B cell (primary cell): ENCODE measurements around the gene OR10A3. TPM values are rescaled to one million over a fixed set of nuclear protein-coding genes. Genes with fewer than 3 reads are reported as not detected.

Experiments
- ATAC-seq: fragments of 200-7000 bp; cut with Tn5 transposase; one replicate; pipeline ENCODE4 v1.10.0; 2021; ENCODE audit warnings: low read depth, mild to moderate bottlenecking, moderate number of reproducible peaks, moderate library complexity
- CTCF ChIA-PET: fragments of 350-600 bp; sonication (Branson Sonifier 250); formaldehyde crosslinking; loops from one replicate; lab custom pipeline; 2021; ENCODE audit warnings: antibody characterized with exemption, inconsistent platforms; lab: Charles Lee
- POLR2A ChIA-PET: fragments of 350-600 bp; sonication (Branson Sonifier 250); formaldehyde crosslinking; loops from one replicate; lab custom pipeline; 2021; ENCODE audit warnings: antibody characterized with exemption; lab: Charles Lee
- DNase-seq: peaks from one replicate; pipeline ENCODE4 v3.0.0; 2013
- H2AFZ ChIP-seq: 2 replicates; pipeline ENCODE4 v1.6.1; 2012; ENCODE audit warnings: mild to moderate bottlenecking, low read depth, low read length; ENCODE audit not compliant: insufficient read depth, poor library complexity, severe bottlenecking
- H3K27ac ChIP-seq, 2 donors: 1 replicate in 1 of 2; 2 replicates in 1 of 2; pipeline ENCODE4 v1.5.1; 2012 to 2013; ENCODE audit warnings: low read length in 2 of 2, mild to moderate bottlenecking in 2 of 2, moderate library complexity in 1 of 2
- H3K27me3 ChIP-seq, 4 experiments: fragments of 200-600 bp in 1 of 4; sonication (generic) in 1 of 4; replicated peaks in 1 of 4; 1 replicate in 2 of 4; 2 replicates in 2 of 4; pipeline versions ENCODE4 v1.6.1 to v1.7.0; 2013 to 2016; ENCODE audit warnings: low read length in 3 of 4, mild to moderate bottlenecking in 2 of 4, mixed read lengths in 1 of 4, moderate library complexity in 1 of 4; ENCODE audit not compliant: insufficient read depth in 4 of 4, control insufficient read depth in 3 of 4; ENCODE audit errors: control extremely low read depth in 1 of 4
- H3K36me3 ChIP-seq, 2 experiments: replicated peaks in 1 of 2; 1 replicate in 1 of 2; 2 replicates in 1 of 2; pipeline versions ENCODE4 v1.6.1 to v1.7.1; 2013; ENCODE audit warnings: low read length in 1 of 2; ENCODE audit not compliant: insufficient read depth in 2 of 2, control insufficient read depth in 1 of 2; ENCODE audit errors: control extremely low read depth in 1 of 2, extremely low read depth in 1 of 2
- H3K4me1 ChIP-seq, 2 donors: fragments of 200-600 bp in 1 of 2; sonication (generic) in 1 of 2; 1 replicate in 1 of 2; 2 replicates in 1 of 2; pipeline versions ENCODE4 v1.5.1 to v1.6.1; 2013 to 2017; ENCODE audit warnings: low read length in 2 of 2; ENCODE audit not compliant: control insufficient read depth in 2 of 2, insufficient read depth in 2 of 2
- H3K4me2 ChIP-seq: replicated peaks from 2 replicates; pipeline ENCODE3; 2012; ENCODE audit warnings: mild to moderate bottlenecking, low read depth, low read length; ENCODE audit not compliant: poor library complexity, severe bottlenecking
- H3K4me3 ChIP-seq, 5 experiments: fragments of 200-600 bp in 1 of 5; sonication (generic) in 1 of 5; 1 replicate in 3 of 5; 2 replicates in 2 of 5; pipeline versions ENCODE4 v1.5.1 to v1.7.0; 2011 to 2016; ENCODE audit warnings: low read length in 4 of 5, mild to moderate bottlenecking in 4 of 5, low read depth in 2 of 5, control low read depth in 1 of 5, moderate library complexity in 1 of 5; ENCODE audit not compliant: insufficient read depth in 1 of 5; ENCODE audit errors: control extremely low read depth in 1 of 5, extremely low read depth in 1 of 5
- H3K79me2 ChIP-seq: fragments of 200-600 bp; sonication (generic); one replicate; pipeline ENCODE4 v1.6.0; 2016; ENCODE audit warnings: low read length; ENCODE audit not compliant: control insufficient read depth, insufficient read depth
- H3K9ac ChIP-seq: fragments of 200-600 bp; sonication (generic); 2 replicates; pipeline ENCODE4 v1.6.1; 2017; ENCODE audit warnings: mild to moderate bottlenecking, low read length, moderate library complexity
- H3K9me3 ChIP-seq, 3 donors: one replicate each; pipeline versions ENCODE4 v1.6.1 to v1.7.1; 2013; ENCODE audit warnings: low read length in 2 of 3; ENCODE audit not compliant: control insufficient read depth in 2 of 3, insufficient read depth in 1 of 3; ENCODE audit errors: control extremely low read depth in 1 of 3
- H4K20me1 ChIP-seq: 2 replicates; pipeline ENCODE4 v1.6.0; 2012; ENCODE audit warnings: mild to moderate bottlenecking, low read length; ENCODE audit not compliant: insufficient read depth, control insufficient read depth, poor library complexity, severe bottlenecking
- H3K27ac Mint-ChIP-seq: one replicate; pipeline ENCODE4 v1.8.0; 2021; ENCODE audit warnings: mixed read lengths
- H3K27me3 Mint-ChIP-seq: one replicate; pipeline ENCODE4 v1.8.0; 2021; ENCODE audit warnings: mixed read lengths
- H3K4me1 Mint-ChIP-seq: one replicate; pipeline ENCODE4 v1.8.0; 2021; ENCODE audit warnings: mixed read lengths
- H3K4me3 Mint-ChIP-seq: one replicate; pipeline ENCODE4 v1.8.0; 2021; ENCODE audit warnings: mixed read lengths
- H3K9me3 Mint-ChIP-seq: one replicate; pipeline ENCODE4 v1.8.0; 2022; ENCODE audit warnings: mixed read lengths; ENCODE audit not compliant: insufficient read depth
- EZH2 ChIP-seq: IDR thresholded peaks from 2 replicates; pipeline ENCODE4 v1.6.1; 2012; ENCODE audit warnings: borderline replicate concordance, low read depth, mild to moderate bottlenecking, moderate library complexity, low read length; ENCODE audit not compliant: insufficient read depth, poor library complexity, severe bottlenecking
- WGBS: methylation state at CpG from one replicate; pipeline ENCODE4 v1.1.5; 2013; ENCODE audit warnings: missing lambda C conversion rate; ENCODE audit not compliant: insufficient coverage; 5-methylcytosine and 5-hydroxymethylcytosine counted together
- intact Hi-C: fragments of 100-400 bp; cut with micrococcal nuclease; formaldehyde crosslinking; loops from one replicate; pipeline ENCODE4 v1.10.0; 2022
- polyA plus RNA-seq: library from polyadenylated mRNA; depleted of rRNA; stranded (reverse); fragments of >200 nt; gene quantifications from 2 replicates; pipeline ENCODE4 v1.2.3, GENCODE V29; 2012
- total RNA-seq, 2 donors: library from RNA; stranded (reverse); fragments of 120-200 nt in 1 of 2; gene quantifications; 1 replicate in 1 of 2; 2 replicates in 1 of 2; pipeline versions ENCODE4 v1.2.3 to v1.2.4, GENCODE V29; 2013 to 2022
- TF ChIP-seq, protein P1 (sequence below): fragments of 200-600 bp; IDR thresholded peaks from one replicate; pipeline ENCODE4 v1.8.0; 2022; ENCODE audit warnings: antibody characterized with exemption, mild to moderate bottlenecking

OR10A3 gene
- total and polyA plus RNA-seq, 2 donors (not counting 1 experiment from before 2014, with no cell fraction given), result not detected

DNA sequence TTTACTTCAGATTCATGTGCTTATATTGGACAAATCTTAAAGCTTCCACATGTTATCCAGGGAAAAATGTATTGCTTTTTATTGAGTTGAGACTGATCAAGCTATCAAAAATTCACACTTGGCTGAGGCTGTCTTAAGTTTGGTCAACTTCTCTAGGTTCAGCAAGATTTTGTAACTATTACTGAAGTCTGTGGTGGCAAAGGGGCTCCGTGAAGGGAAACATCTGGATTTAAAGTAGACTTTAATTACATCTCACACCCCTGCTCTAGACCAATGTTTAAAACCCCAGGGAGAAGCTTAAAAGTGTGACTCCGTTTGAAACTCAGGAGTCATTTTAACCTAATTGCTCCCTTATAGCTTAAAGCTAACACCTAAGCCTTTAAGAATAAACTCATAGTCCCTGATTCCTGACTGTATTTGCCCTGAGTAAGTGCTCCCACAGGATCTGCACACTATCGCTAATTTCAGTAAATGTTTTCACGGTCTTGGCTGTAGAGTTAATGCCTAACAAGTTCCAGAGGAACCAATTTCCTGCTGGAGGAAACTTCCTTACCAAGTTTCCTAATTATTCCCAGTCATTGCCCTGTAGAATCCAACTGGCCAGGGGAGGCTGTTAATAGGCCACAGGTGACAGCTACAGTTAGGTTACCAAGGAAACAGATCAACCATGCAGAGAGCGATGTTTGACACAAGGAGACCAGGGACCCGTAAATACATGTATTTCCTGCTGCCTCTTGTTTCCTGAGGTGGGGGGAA lies 50.9 kb downstream of the OR10A3 start:
- ChIA-PET CTCF (interaction anchor here (1.1 kb wide), 1 partner anchor 97 kb away, joined by 6 read pairs; the partner anchor contains the start of gene EIF3F), POLR2A (no interaction called here)
- Histone ChIP-seq H3K27ac (no peak overlapping the region), H3K9ac (no peak overlapping the region), H3K9me3 (no peaks in the 10 kb centered on the region), H4K20me1 (no peaks in the 10 kb centered on the region), H3K79me2 (no peaks in the 10 kb centered on the region), H2AFZ (peak overlapping the region; percentile 55), H3K36me3 (no peaks in the 10 kb centered on the region), H3K4me2 (peak overlapping the region; percentile 20), H3K4me3 (no peak overlapping the region), H3K27me3 (no peaks in the 10 kb centered on the region), H3K4me1 (peaks cover 20 to 25% of the 10 kb centered on the region in 2 donors)
- H3K27me3 Mint-ChIP-seq, result peaks cover 4% of the 10 kb centered on the region
- H3K4me1 Mint-ChIP-seq, result peaks cover 28% of the 10 kb centered on the region
- no peak for ATAC-seq
- TF ChIP-seq, protein P1, sequence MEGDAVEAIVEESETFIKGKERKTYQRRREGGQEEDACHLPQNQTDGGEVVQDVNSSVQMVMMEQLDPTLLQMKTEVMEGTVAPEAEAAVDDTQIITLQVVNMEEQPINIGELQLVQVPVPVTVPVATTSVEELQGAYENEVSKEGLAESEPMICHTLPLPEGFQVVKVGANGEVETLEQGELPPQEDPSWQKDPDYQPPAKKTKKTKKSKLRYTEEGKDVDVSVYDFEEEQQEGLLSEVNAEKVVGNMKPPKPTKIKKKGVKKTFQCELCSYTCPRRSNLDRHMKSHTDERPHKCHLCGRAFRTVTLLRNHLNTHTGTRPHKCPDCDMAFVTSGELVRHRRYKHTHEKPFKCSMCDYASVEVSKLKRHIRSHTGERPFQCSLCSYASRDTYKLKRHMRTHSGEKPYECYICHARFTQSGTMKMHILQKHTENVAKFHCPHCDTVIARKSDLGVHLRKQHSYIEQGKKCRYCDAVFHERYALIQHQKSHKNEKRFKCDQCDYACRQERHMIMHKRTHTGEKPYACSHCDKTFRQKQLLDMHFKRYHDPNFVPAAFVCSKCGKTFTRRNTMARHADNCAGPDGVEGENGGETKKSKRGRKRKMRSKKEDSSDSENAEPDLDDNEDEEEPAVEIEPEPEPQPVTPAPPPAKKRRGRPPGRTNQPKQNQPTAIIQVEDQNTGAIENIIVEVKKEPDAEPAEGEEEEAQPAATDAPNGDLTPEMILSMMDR, result no peak
- no peak for TF ChIP-seq EZH2
- peak; percentile 22 for DNase-seq
- H3K9me3 Mint-ChIP-seq, result no peaks in the 10 kb centered on the region
- no peak overlapping the region for H3K4me3 Mint-ChIP-seq
- H3K27ac Mint-ChIP-seq, result no peak overlapping the region
- intact Hi-C loops, result loop anchor here (10.0 kb wide), 1 partner anchor 314 kb away; no protein-coding TSS in a partner anchor
- 18% methylated on average over 4 of the region's 6 CpGs for WGBS

DNA sequence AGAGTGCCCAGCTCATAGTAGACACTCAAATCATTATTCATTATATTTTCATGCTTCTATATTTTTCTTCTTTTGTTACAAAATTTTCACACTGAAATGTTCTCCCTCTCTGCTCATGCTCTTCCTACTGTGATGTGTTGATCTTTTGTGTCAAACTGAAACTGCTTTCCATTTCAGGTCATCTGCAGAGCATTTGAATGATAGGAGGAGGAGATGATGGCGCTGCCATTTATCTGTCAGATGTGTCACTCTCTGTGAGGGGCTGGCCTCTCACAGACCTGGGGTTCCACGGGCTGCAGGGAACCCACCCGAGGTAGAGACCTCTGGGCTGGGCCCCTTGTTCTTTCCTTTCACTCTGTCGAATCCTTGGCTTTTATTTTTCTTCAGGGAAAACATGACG lies 51.5 kb downstream of the OR10A3 start:
- H3K4me1 Mint-ChIP-seq, result peaks cover 28% of the 10 kb centered on the region
- Histone ChIP-seq H3K4me3 (no peak overlapping the region), H3K27me3 (no peaks in the 10 kb centered on the region), H3K9me3 (no peaks in the 10 kb centered on the region), H4K20me1 (no peaks in the 10 kb centered on the region), H3K36me3 (no peaks in the 10 kb centered on the region), H3K4me2 (peak overlapping the region; percentile 20), H3K27ac (no peak overlapping the region), H2AFZ (peak overlapping the region; percentile 55), H3K4me1 (peaks cover 20 to 25% of the 10 kb centered on the region in 2 donors), H3K79me2 (no peaks in the 10 kb centered on the region), H3K9ac (no peak overlapping the region)
- no peaks in the 10 kb centered on the region for H3K27me3 Mint-ChIP-seq
- CTCF ChIA-PET, result no interaction called here
- no peak overlapping the region for H3K4me3 Mint-ChIP-seq
- H3K27ac Mint-ChIP-seq, result no peak overlapping the region
- POLR2A ChIA-PET, result no interaction called here
- no peak for TF ChIP-seq EZH2
- TF ChIP-seq, protein P1, result no peak
- ATAC-seq (no peak), DNase-seq (no peak)
- H3K9me3 Mint-ChIP-seq, result no peaks in the 10 kb centered on the region
- WGBS, result 45% methylated on average over 3 of the region's 5 CpGs
- intact Hi-C loops, result loop anchor here (10.0 kb wide), 1 partner anchor 315 kb away; no protein-coding TSS in a partner anchor
